ENCODE measurements around the gene FBXL12.

DNA sequence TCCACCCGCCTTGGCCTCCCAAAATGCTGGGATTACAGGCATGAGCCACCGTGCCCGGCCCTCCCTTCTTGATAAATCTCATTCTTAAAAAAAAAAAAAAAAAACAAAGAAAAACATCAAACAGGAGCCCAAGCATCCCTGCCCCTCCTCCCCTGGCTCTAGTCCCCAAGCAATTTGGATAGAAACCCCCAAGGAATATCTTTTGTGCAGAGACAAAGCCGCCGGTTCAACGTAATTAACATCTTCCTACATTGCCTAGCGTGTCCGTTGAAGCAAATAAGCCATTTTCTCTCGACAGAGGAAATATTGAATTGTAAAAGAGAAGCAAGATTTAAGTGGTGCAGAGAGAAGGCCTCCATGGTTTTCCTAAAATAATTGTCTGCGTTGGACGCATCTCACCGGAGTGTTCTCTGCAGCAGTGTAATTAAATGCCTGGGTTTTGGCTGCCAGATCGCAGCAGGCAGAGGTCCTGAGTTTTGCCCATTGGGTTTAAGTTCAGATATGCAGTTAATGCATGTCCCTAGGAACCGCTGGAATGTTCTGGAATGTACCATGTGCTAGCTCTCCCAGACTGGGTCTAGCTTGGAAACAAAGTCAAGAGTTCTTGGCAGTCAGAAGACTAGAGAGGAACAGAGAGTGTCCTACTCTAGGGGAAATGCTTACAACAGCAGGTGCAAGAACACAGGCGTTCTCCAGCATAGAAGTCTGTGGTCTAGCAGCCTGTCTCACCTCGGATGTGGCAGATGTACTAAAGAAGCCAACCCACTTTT lies 47.0 kb upstream of the FBXL12 start:
- TF ChIP-seq, protein P1, sequence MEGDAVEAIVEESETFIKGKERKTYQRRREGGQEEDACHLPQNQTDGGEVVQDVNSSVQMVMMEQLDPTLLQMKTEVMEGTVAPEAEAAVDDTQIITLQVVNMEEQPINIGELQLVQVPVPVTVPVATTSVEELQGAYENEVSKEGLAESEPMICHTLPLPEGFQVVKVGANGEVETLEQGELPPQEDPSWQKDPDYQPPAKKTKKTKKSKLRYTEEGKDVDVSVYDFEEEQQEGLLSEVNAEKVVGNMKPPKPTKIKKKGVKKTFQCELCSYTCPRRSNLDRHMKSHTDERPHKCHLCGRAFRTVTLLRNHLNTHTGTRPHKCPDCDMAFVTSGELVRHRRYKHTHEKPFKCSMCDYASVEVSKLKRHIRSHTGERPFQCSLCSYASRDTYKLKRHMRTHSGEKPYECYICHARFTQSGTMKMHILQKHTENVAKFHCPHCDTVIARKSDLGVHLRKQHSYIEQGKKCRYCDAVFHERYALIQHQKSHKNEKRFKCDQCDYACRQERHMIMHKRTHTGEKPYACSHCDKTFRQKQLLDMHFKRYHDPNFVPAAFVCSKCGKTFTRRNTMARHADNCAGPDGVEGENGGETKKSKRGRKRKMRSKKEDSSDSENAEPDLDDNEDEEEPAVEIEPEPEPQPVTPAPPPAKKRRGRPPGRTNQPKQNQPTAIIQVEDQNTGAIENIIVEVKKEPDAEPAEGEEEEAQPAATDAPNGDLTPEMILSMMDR (IDR thresholded peaks at IDR 0.05), result no peak
- TF ChIP-seq RAD21 (conservative IDR thresholded peaks at IDR 0.05 in 1 of 2, IDR thresholded peaks at IDR 0.05 in 1 of 2), result no peak
- TF ChIP-seq POLR2A (IDR thresholded peaks at IDR 0.05; ENCODE audit: low read length), result no peak
- TF ChIP-seq ESRRA (IDR thresholded peaks at IDR 0.05; ENCODE audit: borderline replicate concordance, low read length), result no peak
- no peak for TF ChIP-seq CEBPB (IDR thresholded peaks at IDR 0.05)
- no peak for TF ChIP-seq CHD2 (IDR thresholded peaks at IDR 0.05; ENCODE audit: low read length, partially characterized antibody)
- TF ChIP-seq SMC3 (IDR thresholded peaks at IDR 0.05), result no peak
- TF ChIP-seq, protein P2, sequence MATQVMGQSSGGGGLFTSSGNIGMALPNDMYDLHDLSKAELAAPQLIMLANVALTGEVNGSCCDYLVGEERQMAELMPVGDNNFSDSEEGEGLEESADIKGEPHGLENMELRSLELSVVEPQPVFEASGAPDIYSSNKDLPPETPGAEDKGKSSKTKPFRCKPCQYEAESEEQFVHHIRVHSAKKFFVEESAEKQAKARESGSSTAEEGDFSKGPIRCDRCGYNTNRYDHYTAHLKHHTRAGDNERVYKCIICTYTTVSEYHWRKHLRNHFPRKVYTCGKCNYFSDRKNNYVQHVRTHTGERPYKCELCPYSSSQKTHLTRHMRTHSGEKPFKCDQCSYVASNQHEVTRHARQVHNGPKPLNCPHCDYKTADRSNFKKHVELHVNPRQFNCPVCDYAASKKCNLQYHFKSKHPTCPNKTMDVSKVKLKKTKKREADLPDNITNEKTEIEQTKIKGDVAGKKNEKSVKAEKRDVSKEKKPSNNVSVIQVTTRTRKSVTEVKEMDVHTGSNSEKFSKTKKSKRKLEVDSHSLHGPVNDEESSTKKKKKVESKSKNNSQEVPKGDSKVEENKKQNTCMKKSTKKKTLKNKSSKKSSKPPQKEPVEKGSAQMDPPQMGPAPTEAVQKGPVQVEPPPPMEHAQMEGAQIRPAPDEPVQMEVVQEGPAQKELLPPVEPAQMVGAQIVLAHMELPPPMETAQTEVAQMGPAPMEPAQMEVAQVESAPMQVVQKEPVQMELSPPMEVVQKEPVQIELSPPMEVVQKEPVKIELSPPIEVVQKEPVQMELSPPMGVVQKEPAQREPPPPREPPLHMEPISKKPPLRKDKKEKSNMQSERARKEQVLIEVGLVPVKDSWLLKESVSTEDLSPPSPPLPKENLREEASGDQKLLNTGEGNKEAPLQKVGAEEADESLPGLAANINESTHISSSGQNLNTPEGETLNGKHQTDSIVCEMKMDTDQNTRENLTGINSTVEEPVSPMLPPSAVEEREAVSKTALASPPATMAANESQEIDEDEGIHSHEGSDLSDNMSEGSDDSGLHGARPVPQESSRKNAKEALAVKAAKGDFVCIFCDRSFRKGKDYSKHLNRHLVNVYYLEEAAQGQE (IDR thresholded peaks at IDR 0.05), result no peak
- TF ChIP-seq EP300 (IDR thresholded peaks at IDR 0.05), result no peak
- TF ChIP-seq POLR2AphosphoS2 (conservative IDR thresholded peaks at IDR 0.05; ENCODE audit: low read length), result no peak
- TF ChIP-seq CBX8 (IDR thresholded peaks at IDR 0.05), result no peak
- no peak for TF ChIP-seq RNF2 (IDR thresholded peaks at IDR 0.05; ENCODE audit: borderline replicate concordance, low read depth)
- TF ChIP-seq MYC (IDR thresholded peaks at IDR 0.05; ENCODE audit: borderline replicate concordance, low read length), result no peak
